GM12873 (cell line): ENCODE data around the gene ZNF80.
"Not testable (repeated sequence)": the region's sequence is repeated elsewhere in the genome, so short reads cannot be mapped to it uniquely, and the experiment has no call there.

Experiments
- TF ChIP-seq, protein P1 (sequence below): IDR thresholded peaks from 2 replicates; pipeline ENCODE4 v1.5.1; 2012; ENCODE audit warnings: low read depth, mild to moderate bottlenecking, moderate library complexity, low read length, control low read depth; ENCODE audit not compliant: insufficient read depth; ENCODE audit errors: missing control alignments

ZNF80 gene

DNA sequence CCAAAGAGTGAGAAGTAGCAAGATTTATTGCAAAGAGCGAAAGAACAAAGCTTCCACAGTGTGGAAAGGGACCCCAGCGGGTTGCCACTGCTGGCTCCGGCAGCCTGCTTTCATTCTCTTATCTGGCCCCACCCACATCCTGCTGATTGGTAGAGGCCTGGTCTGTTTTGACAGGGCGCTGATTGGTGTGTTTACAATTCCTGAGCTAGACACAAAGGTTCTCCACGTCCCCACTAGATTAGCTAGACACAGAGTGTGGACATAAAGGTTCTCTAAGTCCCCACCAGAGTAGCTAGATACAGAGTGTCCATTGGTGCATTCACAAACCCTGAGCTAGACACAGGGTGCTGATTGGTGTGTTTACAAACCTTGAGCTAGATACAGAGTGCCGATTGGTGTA is at the start of gene ZNF80:
TSS of gene ZNF80 (minus strand) at position 101 of the 400 bp plus-strand sequence. CDS start 504 bp downstream, outside the sequence.
- TF ChIP-seq, protein P1, sequence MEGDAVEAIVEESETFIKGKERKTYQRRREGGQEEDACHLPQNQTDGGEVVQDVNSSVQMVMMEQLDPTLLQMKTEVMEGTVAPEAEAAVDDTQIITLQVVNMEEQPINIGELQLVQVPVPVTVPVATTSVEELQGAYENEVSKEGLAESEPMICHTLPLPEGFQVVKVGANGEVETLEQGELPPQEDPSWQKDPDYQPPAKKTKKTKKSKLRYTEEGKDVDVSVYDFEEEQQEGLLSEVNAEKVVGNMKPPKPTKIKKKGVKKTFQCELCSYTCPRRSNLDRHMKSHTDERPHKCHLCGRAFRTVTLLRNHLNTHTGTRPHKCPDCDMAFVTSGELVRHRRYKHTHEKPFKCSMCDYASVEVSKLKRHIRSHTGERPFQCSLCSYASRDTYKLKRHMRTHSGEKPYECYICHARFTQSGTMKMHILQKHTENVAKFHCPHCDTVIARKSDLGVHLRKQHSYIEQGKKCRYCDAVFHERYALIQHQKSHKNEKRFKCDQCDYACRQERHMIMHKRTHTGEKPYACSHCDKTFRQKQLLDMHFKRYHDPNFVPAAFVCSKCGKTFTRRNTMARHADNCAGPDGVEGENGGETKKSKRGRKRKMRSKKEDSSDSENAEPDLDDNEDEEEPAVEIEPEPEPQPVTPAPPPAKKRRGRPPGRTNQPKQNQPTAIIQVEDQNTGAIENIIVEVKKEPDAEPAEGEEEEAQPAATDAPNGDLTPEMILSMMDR = not testable (repeated sequence)

DNA sequence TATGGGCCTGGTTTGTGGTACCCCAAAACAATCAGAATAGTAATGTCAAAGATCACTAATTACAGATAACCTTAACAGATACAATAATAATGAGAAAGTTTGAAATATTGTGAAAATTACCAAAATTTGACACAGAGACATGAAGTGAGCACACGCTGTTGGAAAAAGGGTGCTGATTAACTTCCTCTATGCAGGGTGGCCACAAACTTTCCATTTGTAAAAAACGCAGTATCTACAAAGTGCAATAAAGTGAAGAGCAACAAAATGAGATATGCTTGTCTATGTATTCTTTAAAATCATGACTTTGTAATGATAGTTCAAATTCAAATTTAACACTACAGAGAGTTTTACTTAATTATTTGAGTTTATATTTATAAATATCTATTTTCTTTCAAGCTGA is 48.9 kb upstream of the ZNF80 start:
- TF ChIP-seq, protein P1 = no peak

DNA sequence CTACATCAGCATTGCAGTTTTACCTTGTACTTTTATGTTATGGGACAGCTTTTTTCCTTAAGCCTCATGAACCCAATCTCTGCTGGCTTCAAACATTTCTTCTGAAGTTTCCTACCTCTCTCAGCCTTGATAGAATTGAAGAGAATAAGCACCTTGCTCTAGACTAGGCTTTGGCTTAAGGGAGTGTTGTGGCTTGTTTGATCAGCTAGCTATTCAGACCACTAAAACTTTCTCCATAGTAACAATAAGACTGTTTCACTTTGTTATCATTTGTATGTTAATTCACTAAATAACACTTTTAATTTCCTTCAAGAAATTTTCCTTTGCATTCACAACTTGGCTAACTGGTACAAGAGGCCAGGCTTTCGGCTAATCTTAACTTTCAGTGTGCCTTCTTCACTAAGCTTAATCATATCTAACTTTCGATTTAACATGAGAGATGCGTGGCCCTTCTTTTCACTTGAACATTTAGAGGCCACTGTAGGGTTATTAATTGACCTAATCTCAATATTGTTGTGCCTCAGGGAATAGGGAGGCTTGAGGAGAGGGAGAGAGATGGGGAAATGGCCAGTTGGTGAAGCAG is 48.4 kb upstream of the ZNF80 start:
- TF ChIP-seq, protein P1 = no peak

DNA sequence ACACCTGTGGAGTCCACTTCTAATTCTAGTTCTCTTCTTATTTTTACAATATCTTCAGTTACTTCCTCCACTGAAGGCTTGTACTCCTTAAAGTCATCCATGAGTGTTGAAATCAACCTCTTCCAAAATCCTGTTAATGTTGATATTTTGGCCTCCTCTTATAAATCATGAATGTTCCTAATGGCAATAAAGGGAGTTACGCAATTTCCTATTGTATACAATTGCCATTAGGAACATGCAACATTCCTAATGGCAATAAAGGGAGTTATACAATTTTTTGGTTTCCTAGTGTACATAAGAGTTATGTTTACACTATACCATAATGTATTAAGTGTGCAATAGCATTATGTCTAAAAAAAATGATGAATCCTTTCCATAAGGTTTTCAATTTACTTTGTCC is 47.3 kb upstream of the ZNF80 start:
- TF ChIP-seq, protein P1 = no peak

DNA sequence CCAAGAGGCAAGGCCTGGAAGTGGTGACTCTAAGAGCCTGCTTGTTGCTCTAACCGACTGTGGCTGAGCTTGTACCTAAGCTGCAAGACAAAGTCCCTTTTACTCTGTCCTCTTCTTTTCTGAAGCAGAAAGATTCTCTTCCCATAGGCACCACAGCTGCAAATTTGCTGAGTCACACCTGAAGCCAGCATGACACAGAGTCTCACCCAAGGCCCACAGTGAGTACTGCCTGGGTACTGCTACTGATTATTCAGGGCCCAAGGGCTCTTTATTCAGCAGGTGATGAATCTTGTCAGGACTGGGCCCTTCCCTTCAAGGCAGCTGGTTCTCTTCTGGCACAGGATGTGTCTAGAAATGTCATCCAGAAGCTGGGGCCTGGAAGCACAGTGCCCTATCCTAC is 37.6 kb upstream of the ZNF80 start:
- TF ChIP-seq, protein P1 = no peak

DNA sequence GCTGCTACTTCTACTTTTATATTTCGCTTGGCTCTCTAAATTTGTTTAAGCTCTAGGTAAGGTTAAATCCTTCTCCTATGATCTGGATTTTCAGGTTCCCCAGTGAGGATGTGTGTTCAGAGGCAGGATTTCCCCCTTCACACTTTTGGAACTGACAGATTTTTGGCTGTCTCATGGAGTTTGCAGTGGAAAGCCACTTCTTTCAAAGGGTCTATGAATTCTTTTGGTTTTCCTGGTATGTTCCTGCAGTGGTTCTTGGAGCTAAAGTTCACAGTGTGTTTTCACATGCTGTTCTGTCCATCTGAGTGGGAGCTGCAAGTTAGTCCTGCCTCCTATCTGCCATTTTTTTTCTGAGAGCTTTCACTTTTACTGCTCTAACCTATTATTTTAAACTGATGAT is 34.9 kb upstream of the ZNF80 start:
- TF ChIP-seq, protein P1 = no peak

DNA sequence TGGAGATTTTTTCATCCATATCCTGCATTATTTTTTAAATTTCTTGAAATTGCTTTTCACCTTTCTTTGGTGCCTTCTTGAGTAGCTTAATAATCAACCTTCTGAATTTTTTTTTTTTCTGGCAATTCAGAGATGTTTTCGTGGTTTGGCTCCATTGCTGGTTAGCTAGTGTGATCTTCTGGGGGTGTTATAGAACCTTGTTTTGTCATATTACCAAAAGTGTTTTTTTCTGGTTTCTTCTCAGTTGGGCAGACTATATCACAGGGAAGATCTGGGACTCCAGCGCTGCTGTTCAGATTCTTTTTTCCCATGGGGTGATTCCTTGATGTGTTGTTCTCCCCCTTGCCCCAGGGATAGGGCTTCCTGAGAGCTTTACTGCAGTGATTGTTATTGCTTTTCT is 32.6 kb upstream of the ZNF80 start:
- TF ChIP-seq, protein P1 = no peak

DNA sequence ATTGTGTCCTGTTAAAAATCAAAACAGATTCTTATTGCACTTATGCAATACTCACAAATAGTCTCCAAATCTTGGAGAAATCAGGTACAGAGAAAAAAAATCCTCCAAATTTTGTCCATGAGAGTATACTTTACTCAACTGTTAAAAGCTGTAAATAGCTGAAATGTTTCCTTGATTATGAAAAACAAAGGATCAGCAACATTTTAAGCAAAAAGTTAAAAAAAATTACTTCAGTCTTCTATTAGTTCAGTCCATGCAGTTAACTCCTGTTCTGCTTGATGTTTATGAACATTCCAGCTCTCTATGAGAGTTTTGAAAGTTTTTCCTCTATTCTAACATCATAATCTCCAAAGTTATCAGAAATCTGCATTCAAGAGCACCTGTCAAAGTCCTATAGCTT is 22.8 kb upstream of the ZNF80 start:
- TF ChIP-seq, protein P1 = no peak
